HepG2 (cell line): ENCODE measurements around the gene UGT1A7. TPM values are rescaled to one million over a fixed set of nuclear protein-coding genes. Genes with fewer than 3 reads are reported as not detected.

ENCODE experiments used
- ATAC-seq: fragments of 200-7000 bp; cut with Tn5 transposase; 3 replicates; pipeline ENCODE4 v1.9.1; 2020; ENCODE audit warnings: mild to moderate bottlenecking, moderate library complexity
- BruUV-seq: library from RNA; stranded (reverse); fragments of 400-500 nt; replicated peaks from 2 replicates; lab custom pipeline; 2021; lab: Mats Ljungman, UMichigan
- CTCF ChIA-PET: fragments of 300-600 bp; formaldehyde crosslinking; extraction: SDS; loops from one replicate; lab custom pipeline; 2021; ENCODE audit warnings: low total read pairs, inconsistent platforms, low intra/inter-chr PET ratio; lab: Yijun Ruan, JAX
- POLR2A ChIA-PET: fragments of 350-600 bp; sonication (Branson Sonifier 250); formaldehyde crosslinking; loops from one replicate; lab custom pipeline; 2020; ENCODE audit warnings: antibody characterized with exemption, inconsistent platforms; lab: Yijun Ruan, JAX
- DNase-seq: peaks from one replicate; pipeline ENCODE4 v3.0.0-alpha.2; 2015; ENCODE audit warnings: low spot score
- FAIRE-seq: peaks from 3 replicates; lab custom pipeline; 2011; peaks lifted over from hg19 to GRCh38; lab: Jason Lieb, UNC
- H2AFZ ChIP-seq: one replicate; pipeline ENCODE4 v1.6.1; 2011; ENCODE audit warnings: low read length, inconsistent platforms
- H3K27ac ChIP-seq: fragments of 300-600 bp; 3 replicates; pipeline ENCODE4 v1.8.0; 2011; ENCODE audit warnings: mixed run types, mild to moderate bottlenecking, mixed read lengths, low read length, inconsistent platforms; ENCODE audit not compliant: insufficient read depth; ENCODE audit errors: extremely low read length
- H3K27me3 ChIP-seq, 2 experiments: fragments of 200-600 bp in 1 of 2; 2 replicates in 1 of 2; 3 replicates in 1 of 2; pipeline versions ENCODE4 v1.6.0 to v1.8.0; 2011; ENCODE audit warnings: low read length in 2 of 2, mild to moderate bottlenecking in 2 of 2, moderate library complexity in 2 of 2, inconsistent platforms in 1 of 2; ENCODE audit not compliant: insufficient read depth in 2 of 2, control insufficient read depth in 1 of 2
- H3K36me3 ChIP-seq, 2 experiments: fragments of 200-600 bp in 1 of 2; replicated peaks in 1 of 2; 2 replicates in 1 of 2; 3 replicates in 1 of 2; pipeline versions ENCODE4 v1.5.1 to v1.8.0; 2011; ENCODE audit warnings: low read length in 2 of 2, inconsistent platforms in 1 of 2; ENCODE audit not compliant: insufficient read depth in 2 of 2, control insufficient read depth in 1 of 2
- H3K4me1 ChIP-seq: 2 replicates; pipeline ENCODE4 v1.5.1; 2012; ENCODE audit warnings: low read length, inconsistent platforms; ENCODE audit not compliant: insufficient read depth
- H3K4me2 ChIP-seq: 2 replicates; pipeline ENCODE4 v1.6.0; 2011; ENCODE audit warnings: low read depth, low read length, inconsistent platforms
- H3K4me3 ChIP-seq, 3 experiments: fragments of 200-600 bp in 1 of 3; sonication (generic), shearing (Covaris generic) in 1 of 3; replicated peaks in 1 of 3; 2 replicates each; pipeline ENCODE4 v1.5.1; 2011 to 2016; ENCODE audit warnings: low read length in 3 of 3, inconsistent platforms in 2 of 3, low read depth in 2 of 3, mild to moderate bottlenecking in 2 of 3, control low read depth in 1 of 3, mixed read lengths in 1 of 3; ENCODE audit not compliant: insufficient read depth in 1 of 3
- H3K79me2 ChIP-seq: one replicate; pipeline ENCODE4 v1.6.1; 2011; ENCODE audit warnings: low read length, inconsistent platforms; ENCODE audit not compliant: insufficient read depth
- H3K9ac ChIP-seq: 2 replicates; pipeline ENCODE4 v1.6.0; 2011; ENCODE audit warnings: mild to moderate bottlenecking, low read depth, low read length, inconsistent platforms; ENCODE audit not compliant: insufficient read depth
- H3K9me3 ChIP-seq: 2 replicates; pipeline ENCODE4 v1.5.1; 2012; ENCODE audit warnings: mild to moderate bottlenecking, low read length
- H4K20me1 ChIP-seq: 2 replicates; pipeline ENCODE4 v1.6.0; 2011; ENCODE audit warnings: inconsistent platforms, mild to moderate bottlenecking, low read length, moderate library complexity; ENCODE audit not compliant: insufficient read depth
- ATM ChIP-seq: fragments of 450-650 bp; IDR thresholded peaks from 2 replicates; pipeline ENCODE4 v1.7.1; 2017; ENCODE audit warnings: mild to moderate bottlenecking, borderline replicate concordance
- DR1 ChIP-seq: sonication (generic); formaldehyde crosslinking; IDR thresholded peaks from 2 replicates; pipeline ENCODE4 v1.8.0; 2021; ENCODE audit warnings: mild to moderate bottlenecking, missing genetic modification reagents, inconsistent platforms
- ESRRA ChIP-seq: sonication (generic); formaldehyde crosslinking; IDR thresholded peaks from 2 replicates; pipeline ENCODE4 v1.5.1; 2020; ENCODE audit warnings: mild to moderate bottlenecking, low read depth, missing genetic modification reagents
- FOXK2 ChIP-seq: fragments of 450-650 bp; IDR thresholded peaks from 2 replicates; pipeline ENCODE4 v1.6.1; 2016
- KLF11 ChIP-seq: IDR thresholded peaks from 2 replicates; pipeline ENCODE4 v1.6.1; 2016; ENCODE audit warnings: missing compliant biosample characterization
- MXD4 ChIP-seq: IDR thresholded peaks from 2 replicates; pipeline ENCODE4 v1.6.1; 2016; ENCODE audit warnings: mild to moderate bottlenecking, missing biosample characterization, missing genetic modification reagents
- U2AF1 ChIP-seq: fragments of 200-400 bp; formaldehyde crosslinking; optimal IDR thresholded peaks from 2 replicates; pipeline ENCODE3; 2017; ENCODE audit warnings: mild to moderate bottlenecking, low read depth, low read length
- ZBTB7A ChIP-seq: sonication (generic); formaldehyde crosslinking; IDR thresholded peaks from 2 replicates; pipeline ENCODE4 v1.8.0; 2022; ENCODE audit warnings: mild to moderate bottlenecking, missing genetic modification reagents
- ZFP41 ChIP-seq: sonication (generic); formaldehyde crosslinking; IDR thresholded peaks from 2 replicates; pipeline ENCODE4 v1.4.0; 2020; ENCODE audit warnings: mild to moderate bottlenecking, missing genetic modification reagents, borderline replicate concordance
- ZFX ChIP-seq: sonication (generic); formaldehyde crosslinking; IDR thresholded peaks from 2 replicates; pipeline ENCODE4 v1.4.0; 2020; ENCODE audit warnings: mild to moderate bottlenecking, low read depth, missing genetic modification reagents, moderate library complexity
- ZMYM3 ChIP-seq: sonication (generic); formaldehyde crosslinking; IDR thresholded peaks from 2 replicates; pipeline ENCODE4 v1.5.1; 2020; ENCODE audit warnings: mild to moderate bottlenecking, missing genetic modification reagents
- ZNF3 ChIP-seq: IDR thresholded peaks from 2 replicates; pipeline ENCODE4 v1.7.0; 2017; ENCODE audit warnings: inconsistent platforms
- ZNF382 ChIP-seq: sonication (generic); formaldehyde crosslinking; IDR thresholded peaks from 2 replicates; pipeline ENCODE4 v1.5.0; 2020; ENCODE audit warnings: missing genetic modification reagents, mild to moderate bottlenecking, borderline replicate concordance
- WGBS: methylation state at CpG from one replicate; pipeline ENCODE4 v1.1.6; 2017; ENCODE audit warnings: low lambda C conversion rate; 5-methylcytosine and 5-hydroxymethylcytosine counted together
- in situ Hi-C: cut with HindIII; loops from 2 replicates; pipeline ENCODE4 v1.10.0; 2017; ENCODE audit warnings: low pct_unique_long_range_greater_than_20kb; ENCODE audit not compliant: extremely low pct_ligation_motif_present
- intact Hi-C: fragments of 100-400 bp; cut with micrococcal nuclease; formaldehyde crosslinking; loops from one replicate; pipeline ENCODE4 v1.10.0; 2022; ENCODE audit not compliant: unreplicated experiment
- polyA plus RNA-seq, 8 experiments: library from polyadenylated mRNA; depleted of rRNA in 3 of 8; stranded (reverse) in 7 of 8; unstranded in 1 of 8; fragments of >200 nt; fragmentation: Illumina TruSeq in 4 of 8; extraction: Trizol in 4 of 8; gene quantifications; 2 replicates each; pipeline versions ENCODE4 v1.2.1 to v1.2.3, GENCODE V29; 2011 to 2016; ENCODE audit warnings: low read depth in 4 of 8, missing spikeins in 1 of 8, mixed read lengths in 1 of 8; ENCODE audit not compliant: insufficient read depth in 1 of 8
- total RNA-seq, 5 experiments: library from RNA; depleted of rRNA; stranded (reverse); fragments of >200 nt; fragmentation: Illumina TruSeq; extraction: Trizol; gene quantifications; 2 replicates each; pipeline ENCODE4 v1.2.3, GENCODE V29; 2016; ENCODE audit warnings: low read depth in 1 of 5
- TF ChIP-seq, protein P1 (sequence below): sonication (generic); formaldehyde crosslinking; IDR thresholded peaks from 2 replicates; pipeline ENCODE4 v1.8.0; 2022; ENCODE audit warnings: mild to moderate bottlenecking, missing genetic modification reagents, moderate library complexity

The UGT1A7 gene
- total and polyA plus RNA-seq, 2 of the 13 experiments (the other 11 are each of a cell fraction or from before 2014, with no cell fraction given) = not detected

DNA sequence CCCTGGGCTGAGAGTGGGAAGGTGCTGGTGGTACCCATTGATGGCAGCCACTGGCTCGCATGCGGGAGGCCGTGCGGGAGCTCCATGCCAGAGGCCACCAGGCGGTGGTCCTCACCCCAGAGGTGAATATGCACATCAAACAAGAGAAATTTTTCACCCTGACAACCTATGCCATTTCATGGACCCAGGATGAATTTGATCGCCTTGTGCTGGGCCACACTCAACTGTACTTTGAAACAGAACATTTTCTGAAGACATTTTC is 65.5 kb downstream of the UGT1A7 start:
- Histone ChIP-seq H3K4me1 (peaks cover 27% of the 10 kb centered on the region), H2AFZ (no peak overlapping the region), H4K20me1 (no peaks in the 10 kb centered on the region), H3K27ac (no peak overlapping the region), H3K79me2 (no peaks in the 10 kb centered on the region), H3K36me3 (no peaks in the 10 kb centered on the region), H3K4me2 (no peak overlapping the region), H3K9ac (no peak overlapping the region), H3K27me3 (peaks cover 1 to 64% of the 10 kb centered on the region in 2 experiments; a peak in 4 of 5 replicates), H3K9me3 (peaks cover 29% of the 10 kb centered on the region), H3K4me3 (no peak overlapping the region)
- ChIA-PET CTCF (no interaction called here), POLR2A (no interaction called here)
- WGBS = 90% methylated on average over 6 of the region's 6 CpGs
- no peak for TF ChIP-seq U2AF1
- TF ChIP-seq MXD4 (CRISPR knock-in tag) = no peak
- TF ChIP-seq FOXK2 = no peak
- no peak for TF ChIP-seq ZNF3 (CRISPR knock-in tag)
- no peak for TF ChIP-seq ZMYM3
- no peak for TF ChIP-seq ZFP41
- TF ChIP-seq KLF11 (CRISPR knock-in tag) = no peak
- TF ChIP-seq ZNF382 (CRISPR knock-in tag) = no peak
- TF ChIP-seq ATM = no peak
- no peak for TF ChIP-seq DR1 (CRISPR knock-in tag)
- TF ChIP-seq ESRRA (CRISPR knock-in tag) = no peak
- no peak for TF ChIP-seq ZBTB7A (CRISPR knock-in tag)
- TF ChIP-seq, protein P1, sequence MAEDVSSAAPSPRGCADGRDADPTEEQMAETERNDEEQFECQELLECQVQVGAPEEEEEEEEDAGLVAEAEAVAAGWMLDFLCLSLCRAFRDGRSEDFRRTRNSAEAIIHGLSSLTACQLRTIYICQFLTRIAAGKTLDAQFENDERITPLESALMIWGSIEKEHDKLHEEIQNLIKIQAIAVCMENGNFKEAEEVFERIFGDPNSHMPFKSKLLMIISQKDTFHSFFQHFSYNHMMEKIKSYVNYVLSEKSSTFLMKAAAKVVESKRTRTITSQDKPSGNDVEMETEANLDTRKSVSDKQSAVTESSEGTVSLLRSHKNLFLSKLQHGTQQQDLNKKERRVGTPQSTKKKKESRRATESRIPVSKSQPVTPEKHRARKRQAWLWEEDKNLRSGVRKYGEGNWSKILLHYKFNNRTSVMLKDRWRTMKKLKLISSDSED (CRISPR knock-in tag) = no peak
- TF ChIP-seq ZFX = no peak
- intact Hi-C loops = no loop called here
- ATAC-seq (no peak), FAIRE-seq (no peak), DNase-seq (no peak)
- in situ Hi-C loops = no loop called here
- BruUV-seq = no TSS peak
